HepG2 (cell line): ENCODE measurements around the gene MARVELD3.

Experiments
- BHLHE40 ChIP-seq: IDR thresholded peaks from 2 replicates; pipeline ENCODE4 v1.6.1; 2011; ENCODE audit warnings: low read length, improper control_type of control experiment
- HDAC1 ChIP-seq: sonication (generic); formaldehyde crosslinking; IDR thresholded peaks from 2 replicates; pipeline ENCODE4 v1.5.1; 2020; ENCODE audit warnings: mild to moderate bottlenecking, missing genetic modification reagents
- MBD4 ChIP-seq: IDR thresholded peaks from 2 replicates; pipeline ENCODE4 v1.6.1; 2012; ENCODE audit warnings: low read length, inconsistent platforms, borderline replicate concordance
- POLR2A ChIP-seq, 2 experiments: IDR thresholded peaks; 2 replicates each; pipeline ENCODE4 v1.6.1; 2011; ENCODE audit warnings: low read depth in 2 of 2, low read length in 2 of 2, mild to moderate bottlenecking in 1 of 2, moderate library complexity in 1 of 2; ENCODE audit not compliant: insufficient read depth in 1 of 2
- YY1 ChIP-seq: IDR thresholded peaks from 2 replicates; pipeline ENCODE4 v1.6.1; 2011; ENCODE audit warnings: low read length, low read depth, moderate library complexity, mild to moderate bottlenecking; ENCODE audit not compliant: insufficient read depth, insufficient replicate concordance
- ZBTB42 ChIP-seq: sonication (generic); formaldehyde crosslinking; IDR thresholded peaks from 2 replicates; pipeline ENCODE4 v1.5.0; 2020; ENCODE audit warnings: mild to moderate bottlenecking, missing genetic modification reagents
- TF ChIP-seq, protein P1 (sequence below), 2 experiments: sonication (generic) in 1 of 2; formaldehyde crosslinking in 1 of 2; IDR thresholded peaks; 2 replicates each; pipeline versions ENCODE4 v1.4.0 to v1.6.1; 2018 to 2020; ENCODE audit warnings: missing genetic modification reagents in 2 of 2, borderline replicate concordance in 1 of 2, low read depth in 1 of 2, mild to moderate bottlenecking in 1 of 2, missing biosample characterization in 1 of 2
- TF ChIP-seq, protein P2 (sequence below): sonication (generic); formaldehyde crosslinking; IDR thresholded peaks from 2 replicates; pipeline ENCODE4 v1.5.0; 2020; ENCODE audit warnings: mild to moderate bottlenecking, missing genetic modification reagents, moderate library complexity
- TF ChIP-seq, protein P3 (sequence below): IDR thresholded peaks from 2 replicates; pipeline ENCODE4 v1.6.1; 2012; ENCODE audit warnings: inconsistent platforms
- TF ChIP-seq, protein P4 (sequence below): sonication (generic); formaldehyde crosslinking; IDR thresholded peaks from 2 replicates; pipeline ENCODE4 v1.4.0; 2020; ENCODE audit warnings: mild to moderate bottlenecking, missing genetic modification reagents

DNA sequence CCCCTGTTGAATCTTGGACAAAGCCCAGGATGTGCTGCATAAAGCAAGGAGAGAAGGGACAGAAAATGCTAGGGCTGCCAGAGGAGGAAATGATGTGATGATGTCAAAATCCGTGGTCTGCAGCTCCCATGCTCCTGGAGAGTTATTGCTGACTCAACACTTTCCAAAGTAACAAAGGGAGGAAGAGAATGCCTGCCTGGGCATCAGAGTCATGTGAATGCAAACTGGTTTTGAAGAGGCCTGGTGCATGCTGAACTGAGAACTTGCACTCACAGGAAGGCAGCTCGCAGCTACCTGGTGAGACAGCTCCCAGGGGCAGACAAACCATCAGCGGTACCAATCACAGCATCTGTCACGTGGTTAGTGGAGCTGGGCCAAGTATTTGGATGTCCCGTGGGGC lies 2.8 kb downstream of the MARVELD3 start:
- TF ChIP-seq ZBTB42 (CRISPR knock-in tag) = no peak
- TF ChIP-seq POLR2A (IDR thresholded peaks at IDR 0.05; ENCODE audit: insufficient read depth in 1 of 2, low read depth in 2 of 2, low read length in 2 of 2) = no peak
- TF ChIP-seq, protein P1, sequence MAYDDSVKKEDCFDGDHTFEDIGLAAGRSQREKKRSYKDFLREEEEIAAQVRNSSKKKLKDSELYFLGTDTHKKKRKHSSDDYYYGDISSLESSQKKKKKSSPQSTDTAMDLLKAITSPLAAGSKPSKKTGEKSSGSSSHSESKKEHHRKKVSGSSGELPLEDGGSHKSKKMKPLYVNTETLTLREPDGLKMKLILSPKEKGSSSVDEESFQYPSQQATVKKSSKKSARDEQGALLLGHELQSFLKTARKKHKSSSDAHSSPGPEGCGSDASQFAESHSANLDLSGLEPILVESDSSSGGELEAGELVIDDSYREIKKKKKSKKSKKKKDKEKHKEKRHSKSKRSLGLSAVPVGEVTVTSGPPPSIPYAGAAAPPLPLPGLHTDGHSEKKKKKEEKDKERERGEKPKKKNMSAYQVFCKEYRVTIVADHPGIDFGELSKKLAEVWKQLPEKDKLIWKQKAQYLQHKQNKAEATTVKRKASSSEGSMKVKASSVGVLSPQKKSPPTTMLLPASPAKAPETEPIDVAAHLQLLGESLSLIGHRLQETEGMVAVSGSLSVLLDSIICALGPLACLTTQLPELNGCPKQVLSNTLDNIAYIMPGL (CRISPR knock-in tag; IDR thresholded peaks at IDR 0.05; ENCODE audit: borderline replicate concordance in 1 of 2, low read depth in 1 of 2) = no peak
- no peak for TF ChIP-seq MBD4
- no peak for TF ChIP-seq HDAC1
- no peak for TF ChIP-seq YY1
- TF ChIP-seq, protein P2, sequence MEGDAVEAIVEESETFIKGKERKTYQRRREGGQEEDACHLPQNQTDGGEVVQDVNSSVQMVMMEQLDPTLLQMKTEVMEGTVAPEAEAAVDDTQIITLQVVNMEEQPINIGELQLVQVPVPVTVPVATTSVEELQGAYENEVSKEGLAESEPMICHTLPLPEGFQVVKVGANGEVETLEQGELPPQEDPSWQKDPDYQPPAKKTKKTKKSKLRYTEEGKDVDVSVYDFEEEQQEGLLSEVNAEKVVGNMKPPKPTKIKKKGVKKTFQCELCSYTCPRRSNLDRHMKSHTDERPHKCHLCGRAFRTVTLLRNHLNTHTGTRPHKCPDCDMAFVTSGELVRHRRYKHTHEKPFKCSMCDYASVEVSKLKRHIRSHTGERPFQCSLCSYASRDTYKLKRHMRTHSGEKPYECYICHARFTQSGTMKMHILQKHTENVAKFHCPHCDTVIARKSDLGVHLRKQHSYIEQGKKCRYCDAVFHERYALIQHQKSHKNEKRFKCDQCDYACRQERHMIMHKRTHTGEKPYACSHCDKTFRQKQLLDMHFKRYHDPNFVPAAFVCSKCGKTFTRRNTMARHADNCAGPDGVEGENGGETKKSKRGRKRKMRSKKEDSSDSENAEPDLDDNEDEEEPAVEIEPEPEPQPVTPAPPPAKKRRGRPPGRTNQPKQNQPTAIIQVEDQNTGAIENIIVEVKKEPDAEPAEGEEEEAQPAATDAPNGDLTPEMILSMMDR (CRISPR knock-in tag) = no peak
- no peak for TF ChIP-seq BHLHE40
- TF ChIP-seq, protein P3, sequence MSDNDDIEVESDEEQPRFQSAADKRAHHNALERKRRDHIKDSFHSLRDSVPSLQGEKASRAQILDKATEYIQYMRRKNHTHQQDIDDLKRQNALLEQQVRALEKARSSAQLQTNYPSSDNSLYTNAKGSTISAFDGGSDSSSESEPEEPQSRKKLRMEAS = no peak
- TF ChIP-seq, protein P4, sequence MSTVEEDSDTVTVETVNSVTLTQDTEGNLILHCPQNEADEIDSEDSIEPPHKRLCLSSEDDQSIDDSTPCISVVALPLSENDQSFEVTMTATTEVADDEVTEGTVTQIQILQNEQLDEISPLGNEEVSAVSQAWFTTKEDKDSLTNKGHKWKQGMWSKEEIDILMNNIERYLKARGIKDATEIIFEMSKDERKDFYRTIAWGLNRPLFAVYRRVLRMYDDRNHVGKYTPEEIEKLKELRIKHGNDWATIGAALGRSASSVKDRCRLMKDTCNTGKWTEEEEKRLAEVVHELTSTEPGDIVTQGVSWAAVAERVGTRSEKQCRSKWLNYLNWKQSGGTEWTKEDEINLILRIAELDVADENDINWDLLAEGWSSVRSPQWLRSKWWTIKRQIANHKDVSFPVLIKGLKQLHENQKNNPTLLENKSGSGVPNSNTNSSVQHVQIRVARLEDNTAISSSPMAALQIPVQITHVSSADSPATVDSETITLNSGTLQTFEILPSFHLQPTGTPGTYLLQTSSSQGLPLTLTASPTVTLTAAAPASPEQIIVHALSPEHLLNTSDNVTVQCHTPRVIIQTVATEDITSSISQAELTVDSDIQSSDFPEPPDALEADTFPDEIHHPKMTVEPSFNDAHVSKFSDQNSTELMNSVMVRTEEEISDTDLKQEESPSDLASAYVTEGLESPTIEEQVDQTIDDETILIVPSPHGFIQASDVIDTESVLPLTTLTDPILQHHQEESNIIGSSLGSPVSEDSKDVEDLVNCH (CRISPR knock-in tag) = no peak
